GM23338 (cell line): Measurements from ENCODE around the gene GPR18. TPM values are rescaled to one million over a fixed set of nuclear protein-coding genes. Genes with fewer than 3 reads are reported as not detected.

Experiments used
- ATAC-seq: fragments of 200-7000 bp; cut with Tn5 transposase; 3 replicates; pipeline ENCODE4 v1.9.1; 2020
- DNase-seq: peaks from one replicate; pipeline ENCODE4 v3.0.0-alpha.2; 2015; ENCODE audit warnings: low spot score
- H2AFZ ChIP-seq: fragments of 200-600 bp; sonication (generic); 2 replicates; pipeline ENCODE4 v1.8.0; 2016; ENCODE audit warnings: antibody characterized with exemption, mild to moderate bottlenecking, moderate library complexity
- H3F3A ChIP-seq: fragments of 200-600 bp; sonication (generic); replicated peaks from 2 replicates; pipeline ENCODE4 v1.8.0; 2017; ENCODE audit warnings: antibody characterized with exemption, mixed run types, low read depth
- H3K27ac ChIP-seq: fragments of 200-600 bp; sonication (generic); 2 replicates; pipeline ENCODE4 v1.6.1; 2016; ENCODE audit warnings: low read depth
- H3K27me3 ChIP-seq: fragments of 200-600 bp; sonication (generic); 2 replicates; pipeline ENCODE4 v1.8.0; 2016; ENCODE audit warnings: mild to moderate bottlenecking, mixed run types, moderate library complexity; ENCODE audit not compliant: insufficient read depth
- H3K36me3 ChIP-seq: fragments of 200-600 bp; sonication (generic); 2 replicates; pipeline ENCODE4 v1.8.0; 2016; ENCODE audit warnings: mild to moderate bottlenecking; ENCODE audit not compliant: insufficient read depth
- H3K4me1 ChIP-seq: fragments of 200-600 bp; sonication (generic); 2 replicates; pipeline ENCODE4 v1.8.0; 2016; ENCODE audit warnings: mild to moderate bottlenecking, moderate library complexity; ENCODE audit not compliant: insufficient read depth
- H3K4me2 ChIP-seq: fragments of 200-600 bp; sonication (generic); 2 replicates; pipeline ENCODE4 v1.7.1; 2017; ENCODE audit warnings: mixed run types
- H3K4me3 ChIP-seq: fragments of 200-600 bp; sonication (generic); 2 replicates; pipeline ENCODE4 v1.6.1; 2016; ENCODE audit warnings: mixed run types
- H3K79me2 ChIP-seq: fragments of 200-600 bp; sonication (generic); replicated peaks from 2 replicates; pipeline ENCODE4 v1.8.0; 2017; ENCODE audit warnings: mild to moderate bottlenecking; ENCODE audit not compliant: insufficient read depth
- H3K9me2 ChIP-seq: fragments of 200-600 bp; sonication (generic); 2 replicates; pipeline ENCODE4 v1.8.0; 2017; ENCODE audit not compliant: insufficient read depth
- H4K20me1 ChIP-seq: fragments of 200-600 bp; sonication (generic); replicated peaks from 2 replicates; pipeline ENCODE4 v1.8.0; 2017; ENCODE audit warnings: mild to moderate bottlenecking; ENCODE audit not compliant: insufficient read depth
- H3K27ac Mint-ChIP-seq: 2 replicates; pipeline ENCODE4 v1.8.0; 2020; ENCODE audit warnings: inconsistent platforms, mild to moderate bottlenecking, moderate library complexity, mixed read lengths
- H3K27me3 Mint-ChIP-seq: 3 replicates; pipeline ENCODE4 v1.8.0; 2022; ENCODE audit warnings: low read depth, mild to moderate bottlenecking, moderate library complexity, mixed read lengths, inconsistent platforms; ENCODE audit not compliant: insufficient read depth, poor library complexity
- H3K36me3 Mint-ChIP-seq: 3 replicates; pipeline ENCODE4 v1.8.0; 2021; ENCODE audit warnings: low read depth, mild to moderate bottlenecking, inconsistent platforms, moderate library complexity, mixed read lengths
- H3K4me1 Mint-ChIP-seq: 3 replicates; pipeline ENCODE4 v1.8.0; 2020; ENCODE audit warnings: mild to moderate bottlenecking, inconsistent platforms, mixed read lengths
- H3K4me3 Mint-ChIP-seq: 3 replicates; pipeline ENCODE4 v1.8.0; 2021; ENCODE audit warnings: moderate library complexity, mild to moderate bottlenecking, inconsistent platforms, mixed read lengths
- H3K9me3 Mint-ChIP-seq: 3 replicates; pipeline ENCODE4 v1.8.0; 2020; ENCODE audit warnings: moderate library complexity, mild to moderate bottlenecking, inconsistent platforms, mixed read lengths
- CREB1 ChIP-seq: fragments of 250-450 bp; sonication (Bioruptor Pico); IDR thresholded peaks from 2 replicates; pipeline ENCODE4 v1.5.0; 2020; ENCODE audit warnings: low read depth, mild to moderate bottlenecking, moderate library complexity
- CTCF ChIP-seq, 2 experiments: fragments of 200-600 bp in 1 of 2; sonication (generic) in 1 of 2; conservative IDR thresholded peaks; 2 replicates each; pipeline versions ENCODE4 v1.5.1 to v1.6.1; 2016 to 2017; ENCODE audit warnings: antibody characterized with exemption in 2 of 2, low read depth in 2 of 2, mild to moderate bottlenecking in 2 of 2, moderate library complexity in 1 of 2
- ETS1 ChIP-seq: IDR thresholded peaks from 2 replicates; pipeline ENCODE4 v1.6.1; 2016; ENCODE audit warnings: antibody characterized with exemption
- EZH2 ChIP-seq: fragments of 200-600 bp; sonication (generic); IDR thresholded peaks from one replicate; pipeline ENCODE4 v1.8.0; 2017; ENCODE audit warnings: antibody characterized with exemption, mild to moderate bottlenecking, low read depth; ENCODE audit not compliant: unreplicated experiment
- EZH2phosphoT487 ChIP-seq: fragments of 200-600 bp; sonication (generic); IDR thresholded peaks from one replicate; pipeline ENCODE4 v1.8.1; 2018; ENCODE audit warnings: antibody characterized with exemption; ENCODE audit not compliant: unreplicated experiment
- JUNB ChIP-seq: IDR thresholded peaks from one replicate; pipeline ENCODE4 v1.6.1; 2016; ENCODE audit warnings: antibody characterized with exemption; ENCODE audit not compliant: unreplicated experiment
- NANOG ChIP-seq: IDR thresholded peaks from 2 replicates; pipeline ENCODE4 v1.6.1; 2016; ENCODE audit warnings: antibody characterized with exemption, borderline replicate concordance
- POLR2AphosphoS5 ChIP-seq: IDR thresholded peaks from 2 replicates; pipeline ENCODE4 v1.6.1; 2016; ENCODE audit warnings: antibody characterized with exemption, low read depth
- REST ChIP-seq: IDR thresholded peaks from one replicate; pipeline ENCODE4 v1.6.1; 2018; ENCODE audit warnings: antibody characterized with exemption; ENCODE audit not compliant: unreplicated experiment
- STAT1 ChIP-seq: IDR thresholded peaks from one replicate; pipeline ENCODE4 v1.6.1; 2016; ENCODE audit warnings: antibody characterized with exemption; ENCODE audit not compliant: unreplicated experiment
- ZNF114 ChIP-seq: fragments of 250-450 bp; sonication (Bioruptor Pico); IDR thresholded peaks from 2 replicates; pipeline ENCODE4 v1.5.0; 2020; ENCODE audit warnings: mild to moderate bottlenecking, moderate library complexity
- ZNF331 ChIP-seq: fragments of 250-450 bp; sonication (Bioruptor Pico); IDR thresholded peaks from 2 replicates; pipeline ENCODE4 v1.5.0; 2020; ENCODE audit warnings: low read depth, mild to moderate bottlenecking, moderate library complexity
- ZNF462 ChIP-seq: fragments of 250-450 bp; sonication (Bioruptor Pico); IDR thresholded peaks from 2 replicates; pipeline ENCODE4 v1.5.0; 2020; ENCODE audit warnings: mild to moderate bottlenecking, moderate library complexity
- polyA plus RNA-seq: library from polyadenylated mRNA; unstranded; fragments of >200 nt; fragmentation: Nextera tagmentation; extraction: Ambion mirVana; gene quantifications from 2 replicates; pipeline ENCODE4 v1.2.1, GENCODE V29; 2016
- total RNA-seq: library from RNA; depleted of rRNA; stranded (reverse); fragments of >200 nt; shearing (Covaris generic); gene quantifications from 2 replicates; pipeline ENCODE4 v1.2.3, GENCODE V29; 2014

Gene GPR18
- total and polyA plus RNA-seq, 2 experiments from 2014 or later = 2.6 TPM; not detected in 1

- H3K36me3 Mint-ChIP-seq = peaks cover 2% of the 10 kb centered on the region; the same call in 2 of the 3 replicates
- Histone ChIP-seq H3K27ac (no peak overlapping the region), H3K4me1 (peaks cover 13% of the 10 kb centered on the region), H3K9me2 (no peaks in the 10 kb centered on the region), H3K4me2 (no peak overlapping the region), H4K20me1 (peaks cover 16% of the 10 kb centered on the region), H3F3A (no peaks in the 10 kb centered on the region), H3K4me3 (no peak overlapping the region), H2AFZ (no peak overlapping the region), H3K27me3 (no peaks in the 10 kb centered on the region), H3K36me3 (no peaks in the 10 kb centered on the region; the same call in 1 of the 2 replicates), H3K79me2 (peaks cover 13% of the 10 kb centered on the region)
- H3K27ac Mint-ChIP-seq = peak overlapping the region; percentile 2; the same call in 1 of the 2 replicates
- H3K9me3 Mint-ChIP-seq = no peaks in the 10 kb centered on the region
- ATAC-seq (no peak), DNase-seq (no peak)
- H3K27me3 Mint-ChIP-seq = peaks cover 5% of the 10 kb centered on the region
- H3K4me3 Mint-ChIP-seq = no peak overlapping the region
- no peak for TF ChIP-seq JUNB
- TF ChIP-seq ZNF331 (CRISPR knock-in tag) = no peak
- TF ChIP-seq ETS1 = no peak
- TF ChIP-seq POLR2AphosphoS5 = no peak
- TF ChIP-seq EZH2 = no peak
- TF ChIP-seq ZNF462 (CRISPR knock-in tag) = no peak
- TF ChIP-seq REST = no peak
- TF ChIP-seq ZNF114 = no peak
- no peak for TF ChIP-seq CREB1 (CRISPR knock-in tag)
- TF ChIP-seq STAT1 = no peak
- no peak for TF ChIP-seq EZH2phosphoT487
- TF ChIP-seq CTCF (conservative IDR thresholded peaks at IDR 0.05; ENCODE audit: low read depth in 2 of 2) = no peak
- no peak for TF ChIP-seq NANOG
- peaks cover 35% of the 10 kb centered on the region for H3K4me1 Mint-ChIP-seq
These were observed 19.4 kb upstream of the GPR18 start for GRCh38 chr13:99277629-99278028.
